OCI-LY1 (cell line): ENCODE data around the gene RPS14.

ENCODE experiments used
- EZH2 ChIP-seq: fragments of 200-600 bp; sonication (generic), shearing (Covaris generic); IDR thresholded peaks from 2 replicates; pipeline ENCODE4 v1.8.0; 2017; ENCODE audit warnings: borderline replicate concordance, mixed run types, mild to moderate bottlenecking, antibody characterized with exemption, low read length, moderate library complexity, mixed read lengths
- TF ChIP-seq, protein P1 (sequence below): fragments of 200-600 bp; sonication (generic), shearing (Covaris generic); IDR thresholded peaks from 2 replicates; pipeline ENCODE4 v1.5.1; 2017; ENCODE audit warnings: mild to moderate bottlenecking, antibody characterized with exemption, low read length, moderate library complexity, mixed read lengths

DNA sequence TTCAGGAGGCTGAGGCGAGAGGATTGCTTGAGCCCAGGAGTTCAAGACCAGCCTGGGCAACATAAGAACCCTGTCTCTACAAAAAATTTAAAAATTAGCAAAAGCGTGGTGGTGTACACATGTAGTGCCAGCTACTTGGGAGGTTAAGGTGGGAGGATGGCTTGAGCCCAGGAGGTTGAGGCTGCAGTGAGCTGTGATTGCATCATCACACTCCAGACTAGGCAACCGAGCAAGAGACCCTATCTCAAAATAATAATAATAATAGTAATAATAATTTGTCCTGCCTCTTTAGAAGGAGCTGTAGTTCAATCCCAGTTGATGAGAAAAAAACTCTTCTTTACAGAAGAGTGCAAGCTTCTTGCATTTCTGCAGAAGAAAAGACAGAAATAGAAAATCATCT lies 26.8 kb downstream of the RPS14 start:
- TF ChIP-seq, protein P1, sequence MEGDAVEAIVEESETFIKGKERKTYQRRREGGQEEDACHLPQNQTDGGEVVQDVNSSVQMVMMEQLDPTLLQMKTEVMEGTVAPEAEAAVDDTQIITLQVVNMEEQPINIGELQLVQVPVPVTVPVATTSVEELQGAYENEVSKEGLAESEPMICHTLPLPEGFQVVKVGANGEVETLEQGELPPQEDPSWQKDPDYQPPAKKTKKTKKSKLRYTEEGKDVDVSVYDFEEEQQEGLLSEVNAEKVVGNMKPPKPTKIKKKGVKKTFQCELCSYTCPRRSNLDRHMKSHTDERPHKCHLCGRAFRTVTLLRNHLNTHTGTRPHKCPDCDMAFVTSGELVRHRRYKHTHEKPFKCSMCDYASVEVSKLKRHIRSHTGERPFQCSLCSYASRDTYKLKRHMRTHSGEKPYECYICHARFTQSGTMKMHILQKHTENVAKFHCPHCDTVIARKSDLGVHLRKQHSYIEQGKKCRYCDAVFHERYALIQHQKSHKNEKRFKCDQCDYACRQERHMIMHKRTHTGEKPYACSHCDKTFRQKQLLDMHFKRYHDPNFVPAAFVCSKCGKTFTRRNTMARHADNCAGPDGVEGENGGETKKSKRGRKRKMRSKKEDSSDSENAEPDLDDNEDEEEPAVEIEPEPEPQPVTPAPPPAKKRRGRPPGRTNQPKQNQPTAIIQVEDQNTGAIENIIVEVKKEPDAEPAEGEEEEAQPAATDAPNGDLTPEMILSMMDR = no peak
- TF ChIP-seq EZH2 = no peak
